HG03558 (cell line): ENCODE measurements around the gene COL8A1.
A peak's percentile ranks its signal among the peaks of the same experiment; 100 is the strongest.

Experiments used
- ATAC-seq: cut with Tn5 transposase; IDR thresholded peaks from one replicate; pipeline ENCODE4 v1.9.1; 2021; ENCODE audit warnings: moderate number of reproducible peaks; ENCODE audit not compliant: unreplicated experiment; ENCODE audit errors: extremely low read depth

Gene COL8A1

GRCh38 chr3:99777708-99778107 is 139.3 kb downstream of the COL8A1 start:
- ATAC-seq = no peak

- no peak for ATAC-seq
These were observed 142.4 kb downstream of the COL8A1 start for GRCh38 chr3:99780749-99781148.

- ATAC-seq = no peak
These were observed 143.4 kb downstream of the COL8A1 start for GRCh38 chr3:99781761-99782160.

GRCh38 chr3:99783011-99783573 is 144.7 kb downstream of the COL8A1 start:
- no peak for ATAC-seq

- peak; percentile 89 for ATAC-seq
These were observed 150.8 kb downstream of the COL8A1 start for GRCh38 chr3:99789011-99789721.

GRCh38 chr3:99794485-99794884 is 156.1 kb downstream of the COL8A1 start:
- no peak for ATAC-seq

GRCh38 chr3:99795573-99795972 is 157.2 kb downstream of the COL8A1 start:
- no peak for ATAC-seq

GRCh38 chr3:99799422-99799821 is 161.0 kb downstream of the COL8A1 start:
- no peak for ATAC-seq

- no peak for ATAC-seq
These were observed 164.9 kb downstream of the COL8A1 start for GRCh38 chr3:99803297-99803696.

GRCh38 chr3:99805160-99805559 is 166.8 kb downstream of the COL8A1 start:
- no peak for ATAC-seq

GRCh38 chr3:99808163-99808794 is 169.9 kb downstream of the COL8A1 start:
- no peak for ATAC-seq

GRCh38 chr3:99809565-99809964 is 171.2 kb downstream of the COL8A1 start:
- no peak for ATAC-seq

GRCh38 chr3:99810403-99810802 is 172.0 kb downstream of the COL8A1 start:
- ATAC-seq = no peak

GRCh38 chr3:99817047-99817436 is 178.6 kb downstream of the COL8A1 start:
- no peak for ATAC-seq

- ATAC-seq = peak; percentile 94
These were observed 179.2 kb downstream of the COL8A1 start, which contains the start of gene CMSS1 for GRCh38 chr3:99817437-99818240. Gene CMSS1, plus strand, starts transcription at chr3:99817862.

GRCh38 chr3:99818818-99819217 is 180.4 kb downstream of the COL8A1 start:
- no peak for ATAC-seq

GRCh38 chr3:99823723-99824711 is 185.6 kb downstream of the COL8A1 start:
- ATAC-seq = no peak

GRCh38 chr3:99825004-99825640 is 186.7 kb downstream of the COL8A1 start:
- no peak for ATAC-seq

GRCh38 chr3:99829844-99830243 is 191.4 kb downstream of the COL8A1 start:
- no peak for ATAC-seq
